K562 (cell line): ENCODE results near the gene CNOT4. TPM values are rescaled to one million over a fixed set of nuclear protein-coding genes. Genes with fewer than 3 reads are reported as not detected.

Experiments
- ATAC-seq: fragments of 200-7000 bp; cut with Tn5 transposase; 3 replicates; pipeline ENCODE4 v1.9.1; 2020; ENCODE audit warnings: moderate library complexity
- BruUV-seq: library from RNA; stranded (reverse); fragments of 400-500 nt; replicated peaks from 2 replicates; lab custom pipeline; 2021; lab: Mats Ljungman, UMichigan
- CTCF ChIA-PET: fragments of 300-600 bp; formaldehyde crosslinking; extraction: SDS; loops from one replicate; lab custom pipeline; 2021; ENCODE audit warnings: low intra/inter-chr PET ratio; lab: Yijun Ruan, JAX
- POLR2A ChIA-PET: fragments of 300-600, 350-650 bp; sonication (Branson Sonifier 250); formaldehyde crosslinking; extraction: SDS; loops from one replicate; lab custom pipeline; 2021; ENCODE audit warnings: antibody characterized with exemption, inconsistent platforms; lab: Yijun Ruan, JAX
- DNase-seq, 4 experiments: peaks; one replicate each; pipeline versions ENCODE4 v3.0.0 to v3.0.0-alpha.2; 2011 to 2018; ENCODE audit warnings: low spot score in 3 of 4, mixed read lengths in 3 of 4; ENCODE audit errors: extremely low read depth in 1 of 4
- FAIRE-seq: peaks from 2 replicates; lab custom pipeline; 2011; peaks lifted over from hg19 to GRCh38; lab: Jason Lieb, UNC
- H2AFZ ChIP-seq: 2 replicates; pipeline ENCODE4 v1.6.0; 2011; ENCODE audit warnings: low read depth, low read length, control low read depth, inconsistent platforms
- H3K27ac ChIP-seq: fragments of 200-600 bp; 3 replicates; pipeline ENCODE4 v1.8.0; 2011; ENCODE audit warnings: low read depth, mild to moderate bottlenecking, control low read depth, inconsistent platforms, low read length, moderate library complexity, mixed read lengths; ENCODE audit errors: extremely low read depth
- H3K27me3 ChIP-seq, 2 experiments: fragments of 300-600 bp in 1 of 2; 2 replicates in 1 of 2; 3 replicates in 1 of 2; pipeline versions ENCODE4 v1.6.0 to v1.8.0; 2011; ENCODE audit warnings: inconsistent platforms in 2 of 2, low read length in 2 of 2, mild to moderate bottlenecking in 1 of 2, mixed read lengths in 1 of 2, moderate library complexity in 1 of 2; ENCODE audit not compliant: control insufficient read depth in 2 of 2, insufficient read depth in 2 of 2
- H3K36me3 ChIP-seq: fragments of 300-600 bp; 3 replicates; pipeline ENCODE4 v1.8.0; 2011; ENCODE audit warnings: mild to moderate bottlenecking, low read length, inconsistent platforms; ENCODE audit not compliant: control insufficient read depth, insufficient read depth
- H3K4me1 ChIP-seq, 2 experiments: fragments of 200-600 bp in 1 of 2; replicated peaks in 1 of 2; 2 replicates in 1 of 2; 3 replicates in 1 of 2; pipeline versions ENCODE4 v1.5.1 to v1.8.0; 2011; ENCODE audit warnings: inconsistent platforms in 2 of 2, low read length in 2 of 2, mild to moderate bottlenecking in 1 of 2, mixed read lengths in 1 of 2, moderate library complexity in 1 of 2; ENCODE audit not compliant: control insufficient read depth in 2 of 2, insufficient read depth in 2 of 2
- H3K4me2 ChIP-seq: 2 replicates; pipeline ENCODE4 v1.6.1; 2011; ENCODE audit warnings: low read length, control low read depth, inconsistent platforms, mixed read lengths; ENCODE audit not compliant: insufficient read depth
- H3K4me3 ChIP-seq: fragments of 200-600 bp; sonication (generic), shearing (Covaris generic); 2 replicates; pipeline ENCODE4 v1.5.1; 2016; ENCODE audit warnings: control low read depth, inconsistent platforms
- H3K79me2 ChIP-seq: fragments of 200-600 bp; 3 replicates; pipeline ENCODE4 v1.8.0; 2011; ENCODE audit warnings: low read length, inconsistent platforms; ENCODE audit not compliant: control insufficient read depth, insufficient read depth
- H3K9ac ChIP-seq, 2 experiments: 2 replicates each; pipeline versions ENCODE4 v1.6.0 to v1.6.1; 2011; ENCODE audit warnings: low read depth in 2 of 2, low read length in 2 of 2, control low read depth in 1 of 2, inconsistent platforms in 1 of 2, mild to moderate bottlenecking in 1 of 2, mixed read lengths in 1 of 2; ENCODE audit not compliant: insufficient read depth in 1 of 2
- H3K9me1 ChIP-seq: one replicate; pipeline ENCODE4 v1.6.0; 2011; ENCODE audit warnings: inconsistent platforms, mild to moderate bottlenecking, low read length, moderate library complexity; ENCODE audit not compliant: control insufficient read depth, insufficient read depth
- H3K9me3 ChIP-seq: replicated peaks from 2 replicates; pipeline ENCODE4 v1.5.1; 2011; ENCODE audit warnings: low read depth, low read length, inconsistent platforms; ENCODE audit not compliant: control insufficient read depth, insufficient read depth
- H4K20me1 ChIP-seq: replicated peaks from 2 replicates; pipeline ENCODE4 v1.6.1; 2011; ENCODE audit warnings: low read length, inconsistent platforms, mixed read lengths; ENCODE audit not compliant: control insufficient read depth, insufficient read depth
- ARID1B ChIP-seq: fragments of 450-650 bp; IDR thresholded peaks from 2 replicates; pipeline ENCODE4 v1.6.1; 2016; ENCODE audit warnings: antibody characterized with exemption, mild to moderate bottlenecking, inconsistent platforms
- COPS2 ChIP-seq: fragments of 450-650 bp; conservative IDR thresholded peaks from 2 replicates; pipeline ENCODE4 v1.6.1; 2016; ENCODE audit warnings: mild to moderate bottlenecking, moderate library complexity
- FOS ChIP-seq: IDR thresholded peaks from 3 replicates; pipeline ENCODE4 v1.6.1; 2011; ENCODE audit not compliant: insufficient read length; ENCODE audit errors: extremely low read depth
- GABPA ChIP-seq: fragments of 200-800 bp; sonication (Bioruptor generic); conservative IDR thresholded peaks from 2 replicates; pipeline ENCODE4 v1.6.1; 2016; ENCODE audit warnings: low read depth, missing genetic modification characterization, missing compliant biosample characterization
- MED1 ChIP-seq: sonication (generic); formaldehyde crosslinking; IDR thresholded peaks from 2 replicates; pipeline ENCODE4 v1.8.1; 2023; ENCODE audit warnings: missing genetic modification reagents, borderline replicate concordance
- SAFB ChIP-seq: fragments of 200-400 bp; formaldehyde crosslinking; IDR thresholded peaks from 2 replicates; pipeline ENCODE4 v1.6.1; 2017; ENCODE audit warnings: low read depth, low read length, borderline replicate concordance
- SMAD4 ChIP-seq: fragments of 250-450 bp; sonication (Bioruptor Pico); conservative IDR thresholded peaks from 2 replicates; pipeline ENCODE4 v1.8.0; 2021; ENCODE audit warnings: inconsistent platforms, mild to moderate bottlenecking, moderate library complexity
- SMC3 ChIP-seq: conservative IDR thresholded peaks from 2 replicates; pipeline ENCODE4 v1.6.1; 2011; ENCODE audit warnings: low read depth, low read length, improper control_type of control experiment; ENCODE audit not compliant: insufficient read depth
- SOX6 ChIP-seq: fragments of 450-650 bp; IDR thresholded peaks from 2 replicates; pipeline ENCODE4 v1.6.1; 2014; ENCODE audit warnings: mild to moderate bottlenecking
- TGIF2 ChIP-seq: sonication (generic); formaldehyde crosslinking; IDR thresholded peaks from 2 replicates; pipeline ENCODE4 v1.8.1; 2022; ENCODE audit warnings: mild to moderate bottlenecking, missing genetic modification reagents, moderate library complexity
- YY1 ChIP-seq, 3 experiments: IDR thresholded peaks; 2 replicates each; pipeline ENCODE4 v1.6.1; 2011; ENCODE audit warnings: low read length in 2 of 3, mild to moderate bottlenecking in 2 of 3, moderate library complexity in 2 of 3, borderline replicate concordance in 1 of 3, control low read depth in 1 of 3, low read depth in 1 of 3; ENCODE audit not compliant: insufficient read depth in 3 of 3, insufficient replicate concordance in 2 of 3, control insufficient read depth in 1 of 3, insufficient read length in 1 of 3; ENCODE audit errors: extremely low read depth in 1 of 3
- ZNF384 ChIP-seq: IDR thresholded peaks from 2 replicates; pipeline ENCODE4 v1.6.1; 2012; ENCODE audit warnings: low read depth, low read length, improper control_type of control experiment
- ZNF57 ChIP-seq: fragments of 450-650 bp; formaldehyde crosslinking; IDR thresholded peaks from 2 replicates; pipeline ENCODE4 v1.4.0; 2020; ENCODE audit warnings: mild to moderate bottlenecking, moderate library complexity
- ZNF584 ChIP-seq: fragments of 200-800 bp; sonication (Bioruptor generic); IDR thresholded peaks from 2 replicates; pipeline ENCODE4 v1.6.1; 2016; ENCODE audit warnings: low read depth, mild to moderate bottlenecking, missing genetic modification characterization, missing compliant biosample characterization
- in situ Hi-C: fragments of 300-500 bp; cut with MboI; formaldehyde crosslinking; loops from 4 replicates; pipeline ENCODE4 v1.15.0; 2018; ENCODE audit warnings: inconsistent platforms, mixed read lengths
- intact Hi-C: fragments of 100-400 bp; cut with micrococcal nuclease; formaldehyde crosslinking; loops from 2 replicates; pipeline ENCODE4 v1.14.2; 2022
- polyA plus RNA-seq, 8 experiments: library from polyadenylated mRNA; depleted of rRNA in 4 of 8; stranded (reverse) in 5 of 8; unstranded in 3 of 8; fragments of >200 nt; fragmentation: Nextera tagmentation in 2 of 8; fragmentation: Illumina TruSeq in 1 of 8; extraction: Ambion mirVana in 2 of 8; extraction: Trizol in 1 of 8; gene quantifications; 2 replicates each; pipeline versions ENCODE4 v1.2.1 to v1.2.3, GENCODE V29; 2011 to 2014; ENCODE audit warnings: inconsistent platforms in 1 of 8, missing spikeins in 1 of 8
- total RNA-seq, 7 experiments: library from RNA; depleted of rRNA in 6 of 7; stranded (reverse); fragments of >200 nt in 6 of 7; fragmentation: Illumina TruSeq in 2 of 7; extraction: Trizol in 2 of 7; gene quantifications; 2 replicates each; pipeline versions ENCODE4 v1.2.1 to v1.2.3, GENCODE V29; 2011 to 2021; ENCODE audit warnings: low replicate concordance in 1 of 7
- TF ChIP-seq, protein P1 (sequence below): sonication (generic); formaldehyde crosslinking; IDR thresholded peaks from 2 replicates; pipeline ENCODE4 v1.8.1; 2023; ENCODE audit warnings: mild to moderate bottlenecking, missing genetic modification reagents
- TF ChIP-seq, protein P2 (sequence below): fragments of 450-650 bp; IDR thresholded peaks from 2 replicates; pipeline ENCODE4 v1.6.1; 2017; ENCODE audit warnings: antibody characterized with exemption

Gene CNOT4
- total and polyA plus RNA-seq, 9 of the 15 experiments (the other 6 are each of a cell fraction or from before 2014, with no cell fraction given): 8.6 to 24.1 (median 15.4) TPM

DNA sequence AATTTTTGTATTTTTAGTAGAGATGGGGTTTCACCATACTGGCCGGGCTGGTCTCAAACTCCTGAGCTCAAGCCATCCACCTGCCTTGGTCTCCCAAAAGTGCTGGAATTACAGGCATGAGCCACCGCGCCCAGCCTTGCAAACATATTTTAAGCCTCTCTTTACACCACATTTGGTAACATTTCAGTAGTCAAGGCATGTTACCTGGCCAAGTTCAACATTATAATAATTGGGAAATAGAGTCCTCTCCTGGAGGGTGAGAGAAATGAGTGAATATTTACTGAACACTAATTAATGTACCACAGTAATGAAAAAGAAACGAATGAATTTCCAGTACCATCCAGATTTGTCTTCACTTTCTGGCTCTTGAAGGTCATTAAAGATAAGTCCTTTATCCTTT is 10.0 kb upstream of the CNOT4 start (continued):
- TF ChIP-seq YY1 (IDR thresholded peaks at IDR 0.05; ENCODE audit: borderline replicate concordance in 1 of 3, control insufficient read depth in 1 of 3, extremely low read depth in 1 of 3, insufficient read depth in 3 of 3, insufficient read length in 1 of 3, insufficient replicate concordance in 2 of 3, low read depth in 1 of 3, low read length in 2 of 3) (no peak), ZNF584 (CRISPR knock-in tag) (no peak)

DNA sequence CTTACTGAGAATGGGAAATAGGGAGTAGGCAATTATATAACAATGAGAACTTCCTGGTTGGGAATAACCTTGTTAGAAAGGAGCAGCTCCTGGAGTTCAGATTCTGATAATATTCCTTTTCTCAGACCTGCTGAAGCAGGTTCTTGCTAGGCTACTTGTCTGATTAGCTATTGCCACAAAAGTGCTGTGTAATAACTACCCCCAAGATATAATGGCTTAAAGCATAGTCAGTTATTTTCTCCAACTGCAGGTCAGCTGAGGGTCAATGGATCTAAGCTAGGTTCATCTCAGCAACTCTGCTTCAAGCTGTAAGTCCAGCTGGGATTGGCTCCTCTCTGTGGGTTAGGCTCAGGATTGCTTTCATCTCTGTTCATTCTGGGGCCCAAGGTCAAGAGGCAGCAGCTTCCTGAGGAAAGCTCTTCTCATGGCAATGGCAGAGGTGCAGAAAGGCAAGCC is 9.4 kb upstream of the CNOT4 start:
- ChIA-PET CTCF (no interaction called here), POLR2A (interaction anchor here (0.6 to 2.6 kb wide), 3 partner anchors 11 to 45 kb away, joined by 3 to 15 read pairs (median 3); no protein-coding TSS in a partner anchor)
- Histone ChIP-seq H3K36me3 (no peaks in the 10 kb centered on the region), H4K20me1 (no peaks in the 10 kb centered on the region), H3K4me2 (peak overlapping the region; percentile 54; the same call in 1 of the 2 replicates), H3K9me1 (no peaks in the 10 kb centered on the region), H3K79me2 (no peaks in the 10 kb centered on the region), H3K9ac (peak overlapping the region; percentile 4 to 38; a peak in 2 of 4 replicates), H2AFZ (peak overlapping the region; percentile 79), H3K27me3 (no peaks in the 10 kb centered on the region), H3K4me3 (no peak overlapping the region), H3K9me3 (no peaks in the 10 kb centered on the region), H3K4me1 (peaks cover 19 to 21% of the 10 kb centered on the region in 2 experiments), H3K27ac (peak overlapping the region; percentile 67; the same call in 2 of the 3 replicates)
- intact Hi-C loops (loop anchor here (10.0 kb wide), 1 partner anchor 1646 kb away; no protein-coding TSS in a partner anchor), in situ Hi-C loops (loop anchor here (5.0 to 10.0 kb wide), 2 partner anchors 38 to 446 kb away; partner anchors contain the start of gene NUP205)
- ATAC-seq (peak; percentile 76), DNase-seq (peak in 2 of 4 experiments; percentile 65 to 75), FAIRE-seq (peak; percentile 80)
- BruUV-seq: no TSS peak
- TF ChIP-seq GABPA (tag) (no peak), ARID1B (peak; percentile 37; the same call in 1 of the 2 replicates), MED1 (CRISPR knock-in tag) (no peak), SMC3 (0 out of 2 replicates have a peak, but pooled peaks have one; percentile 5), TGIF2 (CRISPR knock-in tag) (no peak), ZNF384 (peak; percentile 31; the same call in 1 of the 2 replicates), SOX6 (peak; percentile 48; the same call in 1 of the 2 replicates), SMAD4 (CRISPR knock-in tag) (no peak), COPS2 (no peak), FOS (no peak), SAFB (no peak), ZNF57 (CRISPR knock-in tag) (no peak)
- TF ChIP-seq, protein P1, sequence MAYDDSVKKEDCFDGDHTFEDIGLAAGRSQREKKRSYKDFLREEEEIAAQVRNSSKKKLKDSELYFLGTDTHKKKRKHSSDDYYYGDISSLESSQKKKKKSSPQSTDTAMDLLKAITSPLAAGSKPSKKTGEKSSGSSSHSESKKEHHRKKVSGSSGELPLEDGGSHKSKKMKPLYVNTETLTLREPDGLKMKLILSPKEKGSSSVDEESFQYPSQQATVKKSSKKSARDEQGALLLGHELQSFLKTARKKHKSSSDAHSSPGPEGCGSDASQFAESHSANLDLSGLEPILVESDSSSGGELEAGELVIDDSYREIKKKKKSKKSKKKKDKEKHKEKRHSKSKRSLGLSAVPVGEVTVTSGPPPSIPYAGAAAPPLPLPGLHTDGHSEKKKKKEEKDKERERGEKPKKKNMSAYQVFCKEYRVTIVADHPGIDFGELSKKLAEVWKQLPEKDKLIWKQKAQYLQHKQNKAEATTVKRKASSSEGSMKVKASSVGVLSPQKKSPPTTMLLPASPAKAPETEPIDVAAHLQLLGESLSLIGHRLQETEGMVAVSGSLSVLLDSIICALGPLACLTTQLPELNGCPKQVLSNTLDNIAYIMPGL: no peak
- TF ChIP-seq, protein P2, sequence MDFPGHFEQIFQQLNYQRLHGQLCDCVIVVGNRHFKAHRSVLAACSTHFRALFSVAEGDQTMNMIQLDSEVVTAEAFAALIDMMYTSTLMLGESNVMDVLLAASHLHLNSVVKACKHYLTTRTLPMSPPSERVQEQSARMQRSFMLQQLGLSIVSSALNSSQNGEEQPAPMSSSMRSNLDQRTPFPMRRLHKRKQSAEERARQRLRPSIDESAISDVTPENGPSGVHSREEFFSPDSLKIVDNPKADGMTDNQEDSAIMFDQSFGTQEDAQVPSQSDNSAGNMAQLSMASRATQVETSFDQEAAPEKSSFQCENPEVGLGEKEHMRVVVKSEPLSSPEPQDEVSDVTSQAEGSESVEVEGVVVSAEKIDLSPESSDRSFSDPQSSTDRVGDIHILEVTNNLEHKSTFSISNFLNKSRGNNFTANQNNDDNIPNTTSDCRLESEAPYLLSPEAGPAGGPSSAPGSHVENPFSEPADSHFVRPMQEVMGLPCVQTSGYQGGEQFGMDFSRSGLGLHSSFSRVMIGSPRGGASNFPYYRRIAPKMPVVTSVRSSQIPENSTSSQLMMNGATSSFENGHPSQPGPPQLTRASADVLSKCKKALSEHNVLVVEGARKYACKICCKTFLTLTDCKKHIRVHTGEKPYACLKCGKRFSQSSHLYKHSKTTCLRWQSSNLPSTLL: no peak
